ENCODE data around the gene OR8S1. TPM values are rescaled to one million over a fixed set of nuclear protein-coding genes. Genes with fewer than 3 reads are reported as not detected.

Gene OR8S1
- total and polyA plus RNA-seq, 2 of the 8 experiments (the other 6 are each of a cell fraction or from before 2014, with no cell fraction given): not detected

DNA sequence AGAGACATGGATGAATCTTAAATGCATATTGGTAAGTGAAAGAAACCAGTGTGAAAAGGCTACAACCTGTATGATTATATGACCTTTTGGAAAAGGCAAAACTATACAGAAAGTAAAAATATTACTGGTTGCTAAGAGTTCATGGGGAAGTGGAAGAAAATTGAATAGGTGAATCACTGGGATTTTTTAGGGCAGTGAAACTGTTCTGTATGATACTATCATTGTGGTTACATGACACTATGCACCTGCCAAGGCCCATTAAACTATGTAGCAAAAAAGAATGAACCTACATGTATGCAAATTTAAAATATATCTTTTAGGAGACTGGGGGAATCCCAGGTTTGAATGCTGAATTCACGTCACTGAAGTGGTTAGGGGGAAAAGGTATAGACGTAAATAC lies 12.6 kb upstream of the OR8S1 start:
- CTCF ChIA-PET (ENCODE audit: partially characterized antibody): no interaction called here
- H2AFZ ChIP-seq (ENCODE audit: low read length): no peak overlapping the region
- no peak overlapping the region for H2BK20ac ChIP-seq (ENCODE audit: low read length)
- H2AK5ac ChIP-seq (ENCODE audit: low read depth, low read length): no peak overlapping the region
- no peak overlapping the region for H3K4me2 ChIP-seq (ENCODE audit: insufficient read depth in 1 of 2, low read depth in 2 of 2, low read length in 2 of 2)
- no peak overlapping the region for H3K4ac ChIP-seq (replicated peaks; ENCODE audit: insufficient read length, low read depth, low read length)
- H2BK15ac ChIP-seq (ENCODE audit: low read length): no peak overlapping the region
- DNase-seq (ENCODE audit: low read depth in 1 of 2, low spot score in 2 of 2): no peak
- H3K23ac ChIP-seq (ENCODE audit: insufficient read length): no peak overlapping the region
- H3K14ac ChIP-seq (ENCODE audit: insufficient read length): no peak overlapping the region
- peaks cover 14 to 22% of the 10 kb centered on the region in 2 experiments for H3K9me3 ChIP-seq (ENCODE audit: insufficient read depth in 2 of 2, low read depth in 1 of 2, low read length in 1 of 2)
- no peak overlapping the region for H4K8ac ChIP-seq (ENCODE audit: extremely low read depth, insufficient read depth, low read length)
- H3K9ac ChIP-seq (replicated peaks in 1 of 4; ENCODE audit: extremely low read depth in 1 of 4, low read depth in 3 of 4, low read length in 3 of 4): no peak overlapping the region
- no peak overlapping the region for H2BK120ac ChIP-seq (replicated peaks; ENCODE audit: low read depth, low read length)
- POLR2A ChIA-PET (ENCODE audit: partially characterized antibody): no interaction called here
- 36% methylated on average over 2 of the region's 2 CpGs; no CpG with 5 or more reads in 1 of the 2 experiments for WGBS, 2 experiments (ENCODE audit: extremely low coverage in 1 of 2, insufficient coverage in 1 of 2, insufficient read length in 1 of 2, insufficient replicate concordance in 2 of 2, low coverage in 1 of 2, low lambda C conversion rate in 2 of 2, missing lambda C conversion rate in 1 of 2)
- H3K36me3 ChIP-seq (ENCODE audit: control insufficient read depth in 2 of 4, insufficient read depth in 4 of 4, low read length in 3 of 4): no peaks in the 10 kb centered on the region
- no peaks in the 10 kb centered on the region for H3K79me1 ChIP-seq (ENCODE audit: low read depth, low read length)
- H3K27me3 ChIP-seq (replicated peaks in 1 of 4; ENCODE audit: control insufficient read depth in 3 of 4, extremely low read depth in 1 of 4, insufficient read depth in 3 of 4, low read length in 3 of 4): no peaks in the 10 kb centered on the region
- no peak overlapping the region for H3K27ac ChIP-seq (ENCODE audit: low read depth, low read length)
- no peaks in the 10 kb centered on the region for H3K23me2 ChIP-seq (ENCODE audit: low read depth, low read length)
- FAIRE-seq: no peak
- no peak overlapping the region for H4K5ac ChIP-seq (ENCODE audit: insufficient read length, low read depth, low read length)
- H4K91ac ChIP-seq (replicated peaks; ENCODE audit: insufficient read length, low read length): no peak overlapping the region
- no peak overlapping the region for H2BK12ac ChIP-seq (ENCODE audit: low read depth, low read length)
- H3K4me3 ChIP-seq (ENCODE audit: extremely low read depth in 1 of 4, insufficient read depth in 2 of 4, low read depth in 3 of 4, low read length in 4 of 4): no peak overlapping the region
- no peaks in the 10 kb centered on the region for H4K20me1 ChIP-seq (replicated peaks in 1 of 2; ENCODE audit: control insufficient read depth in 1 of 2, insufficient read depth in 2 of 2, low read length in 2 of 2)
- H3K4me1 ChIP-seq (replicated peaks in 1 of 4; ENCODE audit: control insufficient read depth in 3 of 4, insufficient read depth in 4 of 4, low read length in 3 of 4): no peaks in the 10 kb centered on the region
- no peak overlapping the region for H3K56ac ChIP-seq (replicated peaks; ENCODE audit: insufficient read length, low read depth, low read length)
- no peaks in the 10 kb centered on the region for H3K79me2 ChIP-seq (ENCODE audit: control insufficient read depth in 1 of 2, insufficient read depth in 2 of 2, low read length in 2 of 2)
- H2BK5ac ChIP-seq (ENCODE audit: low read depth, low read length): no peak overlapping the region
- no peak overlapping the region for H3K18ac ChIP-seq (ENCODE audit: extremely low read depth, low read length)
- TF ChIP-seq, protein P1, sequence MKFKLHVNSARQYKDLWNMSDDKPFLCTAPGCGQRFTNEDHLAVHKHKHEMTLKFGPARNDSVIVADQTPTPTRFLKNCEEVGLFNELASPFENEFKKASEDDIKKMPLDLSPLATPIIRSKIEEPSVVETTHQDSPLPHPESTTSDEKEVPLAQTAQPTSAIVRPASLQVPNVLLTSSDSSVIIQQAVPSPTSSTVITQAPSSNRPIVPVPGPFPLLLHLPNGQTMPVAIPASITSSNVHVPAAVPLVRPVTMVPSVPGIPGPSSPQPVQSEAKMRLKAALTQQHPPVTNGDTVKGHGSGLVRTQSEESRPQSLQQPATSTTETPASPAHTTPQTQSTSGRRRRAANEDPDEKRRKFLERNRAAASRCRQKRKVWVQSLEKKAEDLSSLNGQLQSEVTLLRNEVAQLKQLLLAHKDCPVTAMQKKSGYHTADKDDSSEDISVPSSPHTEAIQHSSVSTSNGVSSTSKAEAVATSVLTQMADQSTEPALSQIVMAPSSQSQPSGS (IDR thresholded peaks at IDR 0.05; ENCODE audit: low read length): no peak
- TF ChIP-seq CTBP2 (IDR thresholded peaks at IDR 0.05; ENCODE audit: borderline replicate concordance, insufficient read depth, insufficient read length, low read length) (no peak), TCF12 (IDR thresholded peaks at IDR 0.05; ENCODE audit: low read depth, low read length) (no peak), KDM4A (IDR thresholded peaks at IDR 0.05; ENCODE audit: low read depth, low read length, severe bottlenecking) (no peak), SP4 (IDR thresholded peaks at IDR 0.05; ENCODE audit: low read length) (no peak), SRF (IDR thresholded peaks at IDR 0.05; ENCODE audit: low read depth, low read length) (no peak), NANOG (IDR thresholded peaks at IDR 0.05; ENCODE audit: insufficient read depth, low read depth, low read length, poor library complexity, severe bottlenecking) (no peak), SIN3A (conservative IDR thresholded peaks at IDR 0.05 in 1 of 2, IDR thresholded peaks at IDR 0.05 in 1 of 2; ENCODE audit: low read depth in 1 of 2, low read length in 2 of 2) (no peak), CHD2 (IDR thresholded peaks at IDR 0.05; ENCODE audit: low read length) (no peak), POLR2AphosphoS5 (IDR thresholded peaks at IDR 0.05; ENCODE audit: low read depth, low read length) (no peak), TEAD4 (IDR thresholded peaks at IDR 0.05; ENCODE audit: low read depth, low read length) (no peak), YY1 (IDR thresholded peaks at IDR 0.05; ENCODE audit: low read depth, low read length) (no peak), CREB1 (IDR thresholded peaks at IDR 0.05) (no peak)

Measured in H1 (cell line).